ENCODE measurements around the gene CCNT1. TPM values are rescaled to one million over a fixed set of nuclear protein-coding genes. Genes with fewer than 3 reads are reported as not detected.

Gene CCNT1
- total and polyA plus RNA-seq, 2 of the 13 experiments (the other 11 are each of a cell fraction or from before 2014, with no cell fraction given) = 18.0 to 28.2 TPM

GRCh38 chr12:48716493-48717251 lies at the start of gene CCNT1 (continued):
- TF ChIP-seq ELK4 (CRISPR knock-in tag; IDR thresholded peaks at IDR 0.05; ENCODE audit: borderline replicate concordance) (0 out of 2 replicates have a peak, but pooled peaks have one; percentile 34), TAF1 (CRISPR knock-in tag; IDR thresholded peaks at IDR 0.05) (peak; percentile 84; the same call in 1 of the 2 replicates), ZNF44 (CRISPR knock-in tag; IDR thresholded peaks at IDR 0.05) (peak; percentile 8; the same call in 1 of the 2 replicates), SYNCRIP (IDR thresholded peaks at IDR 0.05; ENCODE audit: insufficient read depth, low read depth, low read length) (no peak), ATAD3A (CRISPR knock-in tag; IDR thresholded peaks at IDR 0.05) (no peak), ZNF17 (CRISPR knock-in tag; IDR thresholded peaks at IDR 0.05) (no peak), ATF7 (IDR thresholded peaks at IDR 0.05) (no peak), ATF7 (CRISPR knock-in tag; IDR thresholded peaks at IDR 0.05) (no peak), MIER3 (CRISPR knock-in tag; IDR thresholded peaks at IDR 0.05; ENCODE audit: borderline replicate concordance) (peak; percentile 54; the same call in 1 of the 2 replicates), SMAD1 (CRISPR knock-in tag; IDR thresholded peaks at IDR 0.05; ENCODE audit: borderline replicate concordance, low read depth) (no peak), ZNF512 (CRISPR knock-in tag; IDR thresholded peaks at IDR 0.05) (no peak), CREBL2 (CRISPR knock-in tag; IDR thresholded peaks at IDR 0.05; ENCODE audit: borderline replicate concordance) (no peak), ZNF10 (CRISPR knock-in tag; IDR thresholded peaks at IDR 0.05; ENCODE audit: borderline replicate concordance, low read depth) (no peak), ZFP36L1 (CRISPR knock-in tag; IDR thresholded peaks at IDR 0.05) (peak; percentile 76; the same call in 1 of the 2 replicates), GATAD1 (CRISPR knock-in tag; IDR thresholded peaks at IDR 0.05) (peak; percentile 97), ZNF160 (CRISPR knock-in tag; IDR thresholded peaks at IDR 0.05) (peak; percentile 82), POGK (CRISPR knock-in tag; conservative IDR thresholded peaks at IDR 0.05) (peak; percentile 93), KDM3A (CRISPR knock-in tag; IDR thresholded peaks at IDR 0.05; ENCODE audit: low read depth) (no peak; the same call in 1 of the 2 replicates), MAFK (conservative IDR thresholded peaks at IDR 0.05 in 1 of 2, IDR thresholded peaks at IDR 0.05 in 1 of 2; ENCODE audit: low read length in 2 of 2) (no peak), E2F2 (CRISPR knock-in tag; IDR thresholded peaks at IDR 0.05; ENCODE audit: borderline replicate concordance) (no peak), SMC3 (IDR thresholded peaks at IDR 0.05; ENCODE audit: low read length) (no peak), ZNF451 (CRISPR knock-in tag; IDR thresholded peaks at IDR 0.05) (peak; percentile 69; the same call in 1 of the 2 replicates)
